Activated B cell treated with CpG ODN at 0.5 μM for 24 hours (primary cell): ENCODE measurements around the gene FAM168A. TPM values are rescaled to one million over a fixed set of nuclear protein-coding genes. Genes with fewer than 3 reads are reported as not detected.

Experiments used
- ATAC-seq: fragments of 200-7000 bp; cut with Tn5 transposase; one replicate; pipeline ENCODE4 v1.10.0; 2021; ENCODE audit warnings: low read depth, mild to moderate bottlenecking, moderate library complexity
- CTCF ChIA-PET: fragments of 350-600 bp; sonication (Branson Sonifier 250); formaldehyde crosslinking; loops from one replicate; lab custom pipeline; 2021; ENCODE audit warnings: antibody characterized with exemption; lab: Charles Lee
- POLR2A ChIA-PET: fragments of 350-600 bp; sonication (Branson Sonifier 250); formaldehyde crosslinking; loops from one replicate; lab custom pipeline; 2021; ENCODE audit warnings: antibody characterized with exemption; lab: Charles Lee
- DNase-seq: peaks from one replicate; pipeline ENCODE4 v3.0.0; 2022
- H3K27ac Mint-ChIP-seq: one replicate; pipeline ENCODE4 v1.8.0; 2020; ENCODE audit warnings: mixed read lengths
- H3K27me3 Mint-ChIP-seq: one replicate; pipeline ENCODE4 v1.8.0; 2021; ENCODE audit warnings: mixed read lengths
- H3K36me3 Mint-ChIP-seq: one replicate; pipeline ENCODE4 v1.8.0; 2021; ENCODE audit warnings: low read depth, mixed read lengths
- H3K4me1 Mint-ChIP-seq: one replicate; pipeline ENCODE4 v1.8.0; 2021; ENCODE audit warnings: mixed read lengths
- H3K4me3 Mint-ChIP-seq: one replicate; pipeline ENCODE4 v1.8.0; 2020; ENCODE audit warnings: mild to moderate bottlenecking, mixed read lengths
- H3K9me3 Mint-ChIP-seq: one replicate; pipeline ENCODE4 v1.8.0; 2020; ENCODE audit warnings: mixed read lengths
- CTCF ChIP-seq: fragments of 200-600 bp; IDR thresholded peaks from one replicate; pipeline ENCODE4 v1.8.0; 2022; ENCODE audit warnings: antibody characterized with exemption, mild to moderate bottlenecking
- intact Hi-C: fragments of 100-400 bp; cut with micrococcal nuclease; formaldehyde crosslinking; loops from one replicate; pipeline ENCODE4 v1.15.1; 2024
- total RNA-seq: library from RNA; stranded (reverse); gene quantifications from 2 replicates; pipeline ENCODE4 v1.2.3, GENCODE V29; 2022

The FAM168A gene
- total RNA-seq, 1 donor from 2014 or later = 16.5 TPM

- H3K4me3 Mint-ChIP-seq = no peak overlapping the region
These were observed 101.8 kb downstream of the FAM168A start for GRCh38 chr11:73496134-73496533.

GRCh38 chr11:73495731-73496130 lies 102.2 kb downstream of the FAM168A start:
- H3K4me1 Mint-ChIP-seq = peaks cover 22% of the 10 kb centered on the region
- ChIA-PET CTCF (no interaction called here), POLR2A (no interaction called here)
- ATAC-seq (no peak), DNase-seq (no peak)
- peaks cover 7% of the 10 kb centered on the region for H3K36me3 Mint-ChIP-seq
- no peaks in the 10 kb centered on the region for H3K27me3 Mint-ChIP-seq
- no peak for TF ChIP-seq CTCF
- no peak overlapping the region for H3K4me3 Mint-ChIP-seq
- H3K27ac Mint-ChIP-seq = no peak overlapping the region
- intact Hi-C loops = no loop called here
- peaks cover 4% of the 10 kb centered on the region for H3K9me3 Mint-ChIP-seq

More at GRCh38 chr11:73496134-73496533, 101.8 kb downstream of the FAM168A start:
- Mint-ChIP-seq H3K27ac (no peak overlapping the region), H3K9me3 (peaks cover 4% of the 10 kb centered on the region), H3K36me3 (peaks cover 7% of the 10 kb centered on the region), H3K4me1 (peaks cover 24% of the 10 kb centered on the region), H3K27me3 (no peaks in the 10 kb centered on the region)
- ChIA-PET POLR2A (no interaction called here), CTCF (no interaction called here)
- TF ChIP-seq CTCF = no peak
- ATAC-seq (no peak), DNase-seq (no peak)
- intact Hi-C loops = no loop called here

- Mint-ChIP-seq H3K27me3 (no peaks in the 10 kb centered on the region), H3K9me3 (peaks cover 4% of the 10 kb centered on the region), H3K4me3 (no peak overlapping the region), H3K36me3 (peaks cover 7% of the 10 kb centered on the region), H3K4me1 (peaks cover 9% of the 10 kb centered on the region), H3K27ac (no peak overlapping the region)
- intact Hi-C loops = no loop called here
- DNase-seq (no peak), ATAC-seq (no peak)
- ChIA-PET CTCF (no interaction called here), POLR2A (no interaction called here)
- TF ChIP-seq CTCF = no peak
These were observed 103.8 kb downstream of the FAM168A start for GRCh38 chr11:73493956-73494598.

DNA sequence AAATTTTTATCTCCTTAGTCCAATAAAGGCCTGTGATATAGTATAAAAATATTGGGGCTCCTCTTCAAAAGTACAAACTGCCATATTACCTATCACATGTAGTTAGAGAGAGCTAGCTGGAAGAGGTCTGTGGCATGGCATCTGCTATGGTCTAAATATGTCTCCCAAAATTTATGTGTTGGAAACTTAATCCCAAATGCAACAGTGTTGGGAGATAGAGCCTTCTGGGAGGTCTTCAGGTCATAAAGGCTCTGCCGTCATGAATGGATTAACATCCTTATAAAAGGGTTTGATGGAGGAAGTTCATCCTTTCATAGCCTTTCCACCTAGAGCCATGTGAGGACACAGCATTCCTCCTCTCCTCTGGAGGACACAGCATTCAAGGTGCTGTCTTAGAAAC lies 116.3 kb downstream of the FAM168A start:
- Mint-ChIP-seq H3K27me3 (no peaks in the 10 kb centered on the region), H3K27ac (no peak overlapping the region), H3K4me1 (no peaks in the 10 kb centered on the region), H3K36me3 (peaks cover 11% of the 10 kb centered on the region), H3K9me3 (peaks cover 15% of the 10 kb centered on the region), H3K4me3 (no peak overlapping the region)
- intact Hi-C loops = no loop called here
- TF ChIP-seq CTCF = no peak
- ATAC-seq = no peak
- no peak for DNase-seq
- ChIA-PET POLR2A (no interaction called here), CTCF (no interaction called here)

DNA sequence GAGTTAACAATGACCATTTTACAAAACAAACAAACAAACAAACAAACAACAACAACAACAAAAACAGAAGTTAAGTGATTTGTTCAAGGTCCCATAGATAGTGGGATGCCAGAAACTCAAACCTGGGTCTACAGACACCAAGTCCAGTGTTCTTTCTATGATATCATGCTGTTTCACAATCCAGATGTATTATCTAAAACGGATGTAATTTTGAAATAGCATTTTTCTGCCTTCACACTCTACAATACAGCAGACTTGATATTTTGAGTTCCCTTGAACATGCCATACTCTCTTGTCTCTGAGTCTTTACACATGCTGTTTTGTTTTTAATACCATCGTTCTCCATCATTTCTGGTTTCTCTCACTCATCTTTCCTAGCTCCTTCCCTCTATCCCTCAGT lies 117.2 kb downstream of the FAM168A start:
- ChIA-PET POLR2A (no interaction called here), CTCF (no interaction called here)
- Mint-ChIP-seq H3K27ac (no peak overlapping the region), H3K4me1 (no peaks in the 10 kb centered on the region), H3K36me3 (peaks cover 11% of the 10 kb centered on the region), H3K27me3 (no peaks in the 10 kb centered on the region), H3K9me3 (peaks cover 16% of the 10 kb centered on the region), H3K4me3 (no peak overlapping the region)
- intact Hi-C loops = no loop called here
- DNase-seq (no peak), ATAC-seq (no peak)
- no peak for TF ChIP-seq CTCF
